ENCODE measurements around the gene PI4K2A. TPM values are rescaled to one million over a fixed set of nuclear protein-coding genes. Genes with fewer than 3 reads are reported as not detected.

PI4K2A gene
- total and polyA plus RNA-seq, 2 of the 13 experiments (the other 11 are each of a cell fraction or from before 2014, with no cell fraction given): 10.9 to 14.3 TPM

GRCh38 chr10:97715259-97715874 lies 74.9 kb downstream of the PI4K2A start (continued):
- TF ChIP-seq NFYB (CRISPR knock-in tag; IDR thresholded peaks at IDR 0.05) (no peak), ZNF350 (CRISPR knock-in tag; IDR thresholded peaks at IDR 0.05; ENCODE audit: borderline replicate concordance, low read depth) (no peak), SETDB1 (CRISPR knock-in tag; IDR thresholded peaks at IDR 0.05; ENCODE audit: borderline replicate concordance) (no peak)

DNA sequence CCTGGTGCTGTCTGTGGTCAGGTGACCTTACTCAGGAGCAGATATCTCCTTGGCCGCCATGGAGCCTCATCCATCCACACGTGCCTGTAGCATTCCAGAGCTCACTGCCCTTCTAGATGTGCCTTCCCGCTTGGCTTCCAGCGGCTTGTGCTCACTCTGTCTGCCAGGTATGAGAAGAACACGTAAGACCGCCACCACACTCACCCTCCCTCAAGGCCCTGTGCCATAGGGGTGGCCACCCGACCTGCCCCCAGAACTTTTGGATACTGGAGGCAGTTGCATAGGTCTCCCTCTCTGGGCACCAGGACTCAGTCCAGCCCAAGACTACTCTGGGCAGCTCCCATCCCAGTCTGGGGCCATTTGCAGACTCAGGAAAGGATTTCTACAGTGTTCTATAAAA lies 77.2 kb downstream of the PI4K2A start:
- peaks cover 0 to 10% of the 10 kb centered on the region in 2 experiments; a peak in 2 of 5 replicates for H3K27me3 ChIP-seq (ENCODE audit: control insufficient read depth in 1 of 2, insufficient read depth in 2 of 2, low read length in 2 of 2)
- H3K4me3 ChIP-seq (replicated peaks in 1 of 3; ENCODE audit: insufficient read depth in 1 of 3, low read depth in 2 of 3, low read length in 3 of 3): no peak overlapping the region
- no peaks in the 10 kb centered on the region for H3K79me2 ChIP-seq (ENCODE audit: insufficient read depth, low read length)
- WGBS (ENCODE audit: low lambda C conversion rate): 72% methylated on average over 7 of the region's 7 CpGs
- H3K27ac ChIP-seq (ENCODE audit: extremely low read length, insufficient read depth, low read length): no peak overlapping the region
- no peaks in the 10 kb centered on the region for H3K9me3 ChIP-seq (ENCODE audit: low read length)
- FAIRE-seq: no peak
- in situ Hi-C loops (cut with HindIII; ENCODE audit: extremely low pct_ligation_motif_present, low pct_unique_long_range_greater_than_20kb) (no loop called here), intact Hi-C loops (cut with micrococcal nuclease; ENCODE audit: unreplicated experiment) (no loop called here)
- no peak for DNase-seq (ENCODE audit: low spot score)
- no peaks in the 10 kb centered on the region for H3K36me3 ChIP-seq (replicated peaks in 1 of 2; ENCODE audit: control insufficient read depth in 1 of 2, insufficient read depth in 2 of 2, low read length in 2 of 2)
- peaks cover 20% of the 10 kb centered on the region for H3K4me1 ChIP-seq (ENCODE audit: insufficient read depth, low read length)
- H2AFZ ChIP-seq (ENCODE audit: low read length): no peak overlapping the region
- H4K20me1 ChIP-seq (ENCODE audit: insufficient read depth, low read length): no peaks in the 10 kb centered on the region
- ChIA-PET CTCF (ENCODE audit: low intra/inter-chr PET ratio, low total read pairs) (no interaction called here), POLR2A (interaction anchor here (1.5 kb wide), 1 partner anchor 31 kb away, joined by 3 read pairs; the partner anchor contains the start of gene AVPI1)
- no TSS peak for BruUV-seq (replicated peaks)
- no peak for ATAC-seq
- no peak overlapping the region for H3K4me2 ChIP-seq (ENCODE audit: low read depth, low read length)
- no peak overlapping the region for H3K9ac ChIP-seq (ENCODE audit: insufficient read depth, low read depth, low read length)
- no peak for TF ChIP-seq ATM (IDR thresholded peaks at IDR 0.05; ENCODE audit: borderline replicate concordance)
- TF ChIP-seq, protein P1, sequence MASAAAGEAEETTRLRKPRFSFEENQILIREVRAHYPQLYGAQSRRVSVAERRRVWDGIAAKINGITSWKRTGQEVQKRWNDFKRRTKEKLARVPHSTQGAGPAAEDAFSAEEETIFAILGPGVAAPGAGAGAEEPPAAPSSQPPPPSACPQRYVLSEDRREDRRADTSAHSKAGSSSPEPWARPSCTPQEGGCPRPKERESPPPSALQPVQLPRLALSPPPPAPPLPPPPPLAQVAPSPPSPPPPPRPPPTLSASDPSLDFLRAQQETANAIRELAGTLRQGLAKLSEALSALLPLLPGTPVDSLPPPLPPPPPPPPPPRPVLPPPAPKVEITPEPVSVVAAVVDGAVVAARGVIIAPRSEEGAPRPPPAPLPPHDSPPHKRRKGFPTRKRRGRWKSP (CRISPR knock-in tag; IDR thresholded peaks at IDR 0.05): no peak
- no peak for TF ChIP-seq ATRX (CRISPR knock-in tag; IDR thresholded peaks at IDR 0.05; ENCODE audit: borderline replicate concordance)
- no peak for TF ChIP-seq ZNF724P (CRISPR knock-in tag; IDR thresholded peaks at IDR 0.05; ENCODE audit: borderline replicate concordance)
- no peak for TF ChIP-seq STAT6 (CRISPR knock-in tag; IDR thresholded peaks at IDR 0.05; ENCODE audit: borderline replicate concordance)
- no peak for TF ChIP-seq SSRP1 (CRISPR knock-in tag; IDR thresholded peaks at IDR 0.05)
- TF ChIP-seq, protein P2, sequence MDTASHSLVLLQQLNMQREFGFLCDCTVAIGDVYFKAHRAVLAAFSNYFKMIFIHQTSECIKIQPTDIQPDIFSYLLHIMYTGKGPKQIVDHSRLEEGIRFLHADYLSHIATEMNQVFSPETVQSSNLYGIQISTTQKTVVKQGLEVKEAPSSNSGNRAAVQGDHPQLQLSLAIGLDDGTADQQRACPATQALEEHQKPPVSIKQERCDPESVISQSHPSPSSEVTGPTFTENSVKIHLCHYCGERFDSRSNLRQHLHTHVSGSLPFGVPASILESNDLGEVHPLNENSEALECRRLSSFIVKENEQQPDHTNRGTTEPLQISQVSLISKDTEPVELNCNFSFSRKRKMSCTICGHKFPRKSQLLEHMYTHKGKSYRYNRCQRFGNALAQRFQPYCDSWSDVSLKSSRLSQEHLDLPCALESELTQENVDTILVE (CRISPR knock-in tag; IDR thresholded peaks at IDR 0.05): no peak
- TF ChIP-seq NR2F2 (IDR thresholded peaks at IDR 0.05; ENCODE audit: borderline replicate concordance, low read depth): no peak
- no peak for TF ChIP-seq ZNF552 (CRISPR knock-in tag; IDR thresholded peaks at IDR 0.05; ENCODE audit: borderline replicate concordance)
- TF ChIP-seq NFKB2 (CRISPR knock-in tag; IDR thresholded peaks at IDR 0.05; ENCODE audit: borderline replicate concordance): no peak
- TF ChIP-seq, protein P3, sequence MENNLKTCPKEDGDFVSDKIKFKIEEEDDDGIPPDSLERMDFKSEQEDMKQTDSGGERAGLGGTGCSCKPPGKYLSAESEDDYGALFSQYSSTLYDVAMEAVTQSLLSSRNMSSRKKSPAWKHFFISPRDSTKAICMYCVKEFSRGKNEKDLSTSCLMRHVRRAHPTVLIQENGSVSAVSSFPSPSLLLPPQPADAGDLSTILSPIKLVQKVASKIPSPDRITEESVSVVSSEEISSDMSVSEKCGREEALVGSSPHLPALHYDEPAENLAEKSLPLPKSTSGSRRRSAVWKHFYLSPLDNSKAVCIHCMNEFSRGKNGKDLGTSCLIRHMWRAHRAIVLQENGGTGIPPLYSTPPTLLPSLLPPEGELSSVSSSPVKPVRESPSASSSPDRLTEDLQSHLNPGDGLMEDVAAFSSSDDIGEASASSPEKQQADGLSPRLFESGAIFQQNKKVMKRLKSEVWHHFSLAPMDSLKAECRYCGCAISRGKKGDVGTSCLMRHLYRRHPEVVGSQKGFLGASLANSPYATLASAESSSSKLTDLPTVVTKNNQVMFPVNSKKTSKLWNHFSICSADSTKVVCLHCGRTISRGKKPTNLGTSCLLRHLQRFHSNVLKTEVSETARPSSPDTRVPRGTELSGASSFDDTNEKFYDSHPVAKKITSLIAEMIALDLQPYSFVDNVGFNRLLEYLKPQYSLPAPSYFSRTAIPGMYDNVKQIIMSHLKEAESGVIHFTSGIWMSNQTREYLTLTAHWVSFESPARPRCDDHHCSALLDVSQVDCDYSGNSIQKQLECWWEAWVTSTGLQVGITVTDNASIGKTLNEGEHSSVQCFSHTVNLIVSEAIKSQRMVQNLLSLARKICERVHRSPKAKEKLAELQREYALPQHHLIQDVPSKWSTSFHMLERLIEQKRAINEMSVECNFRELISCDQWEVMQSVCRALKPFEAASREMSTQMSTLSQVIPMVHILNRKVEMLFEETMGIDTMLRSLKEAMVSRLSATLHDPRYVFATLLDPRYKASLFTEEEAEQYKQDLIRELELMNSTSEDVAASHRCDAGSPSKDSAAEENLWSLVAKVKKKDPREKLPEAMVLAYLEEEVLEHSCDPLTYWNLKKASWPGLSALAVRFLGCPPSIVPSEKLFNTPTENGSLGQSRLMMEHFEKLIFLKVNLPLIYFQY (CRISPR knock-in tag; IDR thresholded peaks at IDR 0.05; ENCODE audit: borderline replicate concordance): no peak
